ENCODE results near the gene CMTM8.

CMTM8 gene

GRCh38 chr3:32404714-32405113, 166.2 kb downstream of the CMTM8 start:
- H3K36me3 ChIP-seq (ENCODE audit: insufficient read depth), result no peaks in the 10 kb centered on the region
- no peak overlapping the region for H2AFZ ChIP-seq (ENCODE audit: low read depth)
- no peak overlapping the region for H3K4me2 ChIP-seq
- no peaks in the 10 kb centered on the region for H4K20me1 ChIP-seq (ENCODE audit: insufficient read depth)
- TF ChIP-seq CTCF (conservative IDR thresholded peaks at IDR 0.05; ENCODE audit: low read depth, low read length), result no peak
- H3K4me1 ChIP-seq (ENCODE audit: low read depth, poor library complexity, severe bottlenecking), result peaks cover 33% of the 10 kb centered on the region
- no peak overlapping the region for H3K4me3 ChIP-seq (IDR thresholded peaks at IDR 0.05; ENCODE audit: insufficient read depth, low read depth, low read length)
- H3K9ac ChIP-seq, result no peak overlapping the region
- H3K79me2 ChIP-seq (ENCODE audit: insufficient read depth, low read depth), result peaks cover 64% of the 10 kb centered on the region
- no peaks in the 10 kb centered on the region for H3K27me3 ChIP-seq (ENCODE audit: insufficient read depth, low read depth)
- H3K27ac ChIP-seq, result no peak overlapping the region

- H3K9ac ChIP-seq, result no peak overlapping the region
- peaks cover 32% of the 10 kb centered on the region for H3K4me1 ChIP-seq (ENCODE audit: low read depth, poor library complexity, severe bottlenecking)
- peaks cover 59% of the 10 kb centered on the region for H3K79me2 ChIP-seq (ENCODE audit: insufficient read depth, low read depth)
- H3K27ac ChIP-seq, result no peak overlapping the region
- H3K4me3 ChIP-seq (IDR thresholded peaks at IDR 0.05; ENCODE audit: insufficient read depth, low read depth, low read length), result no peak overlapping the region
- no peak for TF ChIP-seq CTCF (conservative IDR thresholded peaks at IDR 0.05; ENCODE audit: low read depth, low read length)
- H2AFZ ChIP-seq (ENCODE audit: low read depth), result no peak overlapping the region
- H3K27me3 ChIP-seq (ENCODE audit: insufficient read depth, low read depth), result no peaks in the 10 kb centered on the region
- H3K4me2 ChIP-seq, result no peak overlapping the region
- H3K36me3 ChIP-seq (ENCODE audit: insufficient read depth), result no peaks in the 10 kb centered on the region
- H4K20me1 ChIP-seq (ENCODE audit: insufficient read depth), result no peaks in the 10 kb centered on the region
Observed at GRCh38 chr3:32405155-32405554, 166.7 kb downstream of the CMTM8 start.

- TF ChIP-seq CTCF (conservative IDR thresholded peaks at IDR 0.05; ENCODE audit: low read depth, low read length), result no peak
- H3K36me3 ChIP-seq (ENCODE audit: insufficient read depth), result no peaks in the 10 kb centered on the region
- H3K4me2 ChIP-seq, result no peak overlapping the region
- H2AFZ ChIP-seq (ENCODE audit: low read depth), result no peak overlapping the region
- peaks cover 32% of the 10 kb centered on the region for H3K4me1 ChIP-seq (ENCODE audit: low read depth, poor library complexity, severe bottlenecking)
- H3K27ac ChIP-seq, result no peak overlapping the region
- no peaks in the 10 kb centered on the region for H3K27me3 ChIP-seq (ENCODE audit: insufficient read depth, low read depth)
- H3K79me2 ChIP-seq (ENCODE audit: insufficient read depth, low read depth), result peaks cover 53% of the 10 kb centered on the region
- H3K4me3 ChIP-seq (IDR thresholded peaks at IDR 0.05; ENCODE audit: insufficient read depth, low read depth, low read length), result no peak overlapping the region
- no peak overlapping the region for H3K9ac ChIP-seq
- H4K20me1 ChIP-seq (ENCODE audit: insufficient read depth), result no peaks in the 10 kb centered on the region
Observed at GRCh38 chr3:32405711-32406323, 167.3 kb downstream of the CMTM8 start.

GRCh38 chr3:32406486-32407408, 168.3 kb downstream of the CMTM8 start:
- Histone ChIP-seq H4K20me1 (ENCODE audit: insufficient read depth) (no peaks in the 10 kb centered on the region), H3K27ac (no peak overlapping the region), H3K27me3 (ENCODE audit: insufficient read depth, low read depth) (no peaks in the 10 kb centered on the region), H3K79me2 (ENCODE audit: insufficient read depth, low read depth) (peaks cover 44% of the 10 kb centered on the region), H3K4me2 (no peak overlapping the region), H3K9ac (no peak overlapping the region), H3K4me1 (ENCODE audit: low read depth, poor library complexity, severe bottlenecking) (peaks cover 30% of the 10 kb centered on the region), H2AFZ (ENCODE audit: low read depth) (no peak overlapping the region), H3K36me3 (ENCODE audit: insufficient read depth) (no peaks in the 10 kb centered on the region), H3K4me3 (IDR thresholded peaks at IDR 0.05; ENCODE audit: insufficient read depth, low read depth, low read length) (no peak overlapping the region)
- TF ChIP-seq CTCF (conservative IDR thresholded peaks at IDR 0.05; ENCODE audit: low read depth, low read length), result no peak

Measured in KMS-11 (cell line).